T47D (cell line): ENCODE data around the gene IL17RE.
A peak's percentile ranks its signal among the peaks of the same experiment; 100 is the strongest.

ENCODE experiments used
- DNase-seq, 2 experiments: peaks; one replicate each; pipeline versions ENCODE4 v3.0.0 to v3.0.0-alpha.2; 2011 to 2012; ENCODE audit warnings: low read depth in 1 of 2, low spot score in 1 of 2
- JUND ChIP-seq: IDR thresholded peaks from 2 replicates; pipeline ENCODE4 v1.6.1; 2012; ENCODE audit warnings: low read depth
- in situ Hi-C: cut with HindIII; loops from 2 replicates; pipeline ENCODE4 v1.10.0; 2016; ENCODE audit warnings: low sequenced_read_pairs, low pct_unique_long_range_greater_than_20kb

The IL17RE gene

DNA sequence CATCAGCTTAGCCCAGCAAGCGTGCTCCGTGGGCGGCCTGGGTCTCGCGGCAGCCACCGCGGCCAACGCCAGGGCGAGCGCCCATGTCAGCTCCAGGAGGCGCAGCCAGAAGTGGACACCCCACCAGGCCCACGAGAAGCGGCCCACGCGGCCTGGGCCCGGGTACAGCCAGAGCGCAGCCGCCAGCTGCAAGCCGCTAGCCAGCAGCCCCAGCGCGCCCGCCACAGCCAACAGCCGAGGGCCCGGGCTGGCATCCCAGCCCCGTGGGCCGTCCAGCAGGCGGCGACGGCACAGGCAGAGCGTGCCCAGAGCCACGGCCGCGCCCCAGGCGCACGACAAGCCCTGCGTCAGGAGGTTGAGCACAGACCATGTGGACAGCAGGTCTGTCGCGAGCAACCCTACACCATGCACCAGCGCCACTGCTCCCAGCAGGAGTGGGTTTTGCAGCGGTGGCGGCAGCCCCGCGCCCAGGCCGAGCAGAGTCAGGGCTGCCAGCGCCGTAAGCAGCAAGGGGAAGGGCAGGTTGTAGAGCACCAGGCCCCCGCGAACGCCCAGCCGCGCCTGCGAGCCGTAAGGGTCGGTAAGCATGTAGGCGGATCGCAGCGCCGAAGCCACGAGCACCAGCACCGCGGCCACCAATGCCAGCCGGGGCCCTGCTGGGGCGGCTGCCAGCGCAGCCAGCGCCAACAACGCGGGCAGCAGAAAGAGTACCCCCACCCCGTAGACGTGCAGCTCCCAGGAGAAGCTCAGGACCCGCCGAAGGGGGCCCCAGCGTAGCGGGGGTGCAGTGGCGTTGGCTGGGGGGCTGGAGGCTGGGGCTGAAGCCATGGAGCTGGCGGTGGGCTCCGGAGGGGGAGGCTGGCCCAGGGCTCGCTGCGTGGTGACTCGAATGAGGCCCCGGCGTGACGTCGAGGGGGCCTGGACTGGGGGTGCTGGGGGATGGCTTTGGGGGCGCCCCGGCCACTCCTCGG is 44.7 kb downstream of the IL17RE start:
- no peak for TF ChIP-seq JUND
- in situ Hi-C loops = no loop called here
- peak in 1 of 2 experiments; percentile 51 for DNase-seq

DNA sequence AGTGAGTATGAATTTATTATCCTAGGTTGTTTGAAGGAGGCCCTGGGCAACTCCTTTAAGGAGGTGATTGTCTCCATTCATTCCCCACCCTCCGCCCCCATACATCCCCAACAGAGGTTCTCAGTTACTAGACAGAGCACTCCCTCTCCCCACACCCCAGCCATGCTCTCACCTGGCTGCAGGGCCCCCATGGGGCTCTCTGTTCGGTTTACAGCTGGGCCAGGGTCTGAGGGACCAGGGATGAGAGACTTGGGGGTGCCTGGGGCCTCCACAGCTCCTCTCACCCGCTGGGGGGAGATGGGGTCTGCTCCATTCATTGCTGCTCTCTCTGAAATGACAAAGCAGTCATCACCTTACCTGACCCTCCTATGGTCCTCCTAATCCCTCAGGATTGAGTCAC is 45.9 kb downstream of the IL17RE start:
- no peak for TF ChIP-seq JUND
- in situ Hi-C loops = no loop called here

DNA sequence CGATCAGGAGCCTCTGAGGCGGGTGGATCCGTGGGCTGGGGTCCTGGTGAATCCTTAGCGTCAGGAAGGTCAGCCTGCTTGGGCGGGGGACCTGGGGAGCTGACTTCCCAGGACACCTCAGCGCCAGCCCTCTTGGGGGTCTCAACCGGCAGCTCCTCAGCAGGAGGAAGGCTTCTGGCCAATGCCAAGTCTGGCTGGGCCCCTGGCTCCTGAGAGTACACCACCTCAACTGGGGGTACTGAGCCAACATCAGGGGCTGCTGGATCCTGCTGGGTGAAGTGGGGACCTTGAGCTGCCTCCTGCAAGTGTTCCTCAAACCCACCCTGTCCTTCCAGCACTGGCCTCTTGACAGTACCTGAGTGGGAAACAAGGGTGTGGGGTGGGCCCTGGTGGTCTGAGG is 46.5 kb downstream of the IL17RE start:
- in situ Hi-C loops = no loop called here
- TF ChIP-seq JUND = no peak
- DNase-seq = no peak

More for the DNA sequence above, 45.9 kb downstream of the IL17RE start:
- DNase-seq = no peak

DNA sequence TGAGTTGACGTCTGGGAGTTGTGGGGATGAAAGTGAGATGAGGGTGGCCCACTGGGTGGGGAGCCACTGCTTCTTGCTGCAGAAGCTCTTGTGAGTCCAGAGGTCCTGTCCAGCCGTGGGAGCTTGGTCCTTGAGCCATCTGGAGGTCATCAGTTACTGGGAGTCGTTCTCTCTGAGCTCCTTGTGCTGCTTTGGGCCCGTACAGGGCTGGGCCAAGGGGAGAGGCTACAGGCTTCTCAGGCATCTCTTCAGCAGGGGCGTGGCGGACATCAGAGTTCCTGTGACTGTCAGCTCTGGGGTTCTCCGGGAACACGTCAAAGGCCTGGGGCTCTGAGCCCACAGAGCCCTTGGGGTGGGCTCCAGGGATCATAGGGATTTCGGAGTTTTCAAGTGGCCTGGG is 47.0 kb downstream of the IL17RE start:
- DNase-seq = no peak
- in situ Hi-C loops = no loop called here
- TF ChIP-seq JUND = no peak

DNA sequence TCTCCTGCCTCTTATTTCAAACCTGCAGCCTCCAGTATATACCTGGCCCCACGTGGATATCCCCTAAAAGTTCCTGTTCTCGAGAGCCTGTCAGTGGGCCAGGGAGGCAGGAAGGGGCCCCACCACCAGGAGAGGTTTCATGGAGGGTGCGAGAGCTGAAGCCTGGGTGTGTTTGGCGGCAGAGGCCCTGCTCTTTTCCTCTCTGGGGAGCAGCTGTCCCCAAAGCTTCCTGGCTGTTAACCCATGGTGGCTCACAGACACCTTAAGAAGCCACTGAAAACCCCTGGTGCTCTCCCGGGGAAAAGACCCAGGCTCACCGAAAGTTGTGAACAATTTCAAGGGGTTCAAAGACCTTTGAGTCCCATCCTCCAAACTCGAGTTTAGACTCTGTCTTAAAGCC is 48.5 kb downstream of the IL17RE start:
- in situ Hi-C loops = no loop called here
- no peak for DNase-seq
- TF ChIP-seq JUND = no peak

DNA sequence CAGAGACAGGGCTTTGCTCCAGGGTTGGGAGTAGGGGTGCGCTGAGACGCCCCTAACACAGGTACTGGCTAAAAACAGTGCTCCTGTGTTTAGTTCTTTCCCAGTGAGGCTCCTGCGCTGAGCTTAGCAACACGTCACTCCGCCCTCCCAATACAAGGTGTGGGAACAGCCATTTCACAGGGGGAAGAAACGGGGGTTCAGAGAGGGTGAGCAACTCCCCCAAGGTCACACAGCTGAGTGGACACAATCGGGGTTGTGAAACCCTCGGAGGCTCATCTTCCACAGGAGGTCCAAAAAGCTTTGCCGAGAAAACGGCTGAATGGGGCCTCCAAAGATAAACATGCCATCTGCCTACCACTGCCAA is 48.9 kb downstream of the IL17RE start:
- in situ Hi-C loops = no loop called here
- DNase-seq = no peak
- no peak for TF ChIP-seq JUND

DNA sequence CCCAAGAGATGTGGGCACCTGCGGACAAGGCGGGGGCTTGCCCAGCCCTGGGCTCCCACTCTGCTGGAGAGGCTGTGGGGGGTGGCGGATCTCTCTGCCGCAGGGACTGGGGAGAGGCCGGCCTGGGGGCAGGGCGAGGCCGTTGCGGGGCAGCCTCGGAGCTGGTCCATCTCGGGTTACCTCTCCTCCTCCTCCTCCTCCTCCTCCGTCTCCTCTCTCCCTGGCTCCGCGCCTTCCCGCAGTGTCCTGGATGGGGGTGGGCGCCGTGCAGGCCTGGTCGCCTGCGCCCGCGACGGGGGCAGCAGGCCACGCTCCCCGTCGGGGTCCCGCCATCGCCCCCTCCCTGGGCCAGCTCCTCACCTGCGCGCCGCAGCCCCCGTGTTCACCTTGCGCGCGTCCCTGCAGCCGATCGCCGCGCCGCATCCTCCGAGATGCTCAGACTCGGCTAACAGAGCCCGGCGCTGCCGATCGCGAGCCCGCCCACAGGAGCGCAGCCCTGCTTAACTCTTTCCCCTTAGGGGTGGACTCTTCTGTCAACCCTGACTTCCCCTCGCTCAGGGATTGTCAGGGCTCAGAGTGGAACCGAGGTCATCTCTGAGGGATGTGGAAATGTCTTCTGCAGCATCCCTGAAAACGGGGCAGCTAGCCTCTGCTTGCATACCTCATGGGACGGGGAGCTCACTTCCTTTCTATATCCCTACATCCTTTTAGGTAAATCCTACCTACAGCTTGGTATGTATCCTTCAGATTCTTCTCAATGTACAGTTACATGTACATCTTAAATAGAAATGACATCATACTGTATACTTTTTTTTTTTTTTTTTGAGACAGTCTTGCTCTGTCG is 49.5 kb downstream of the IL17RE start, which contains the start of gene PRRT3:
Gene PRRT3 (minus strand): TSS at position 447 of the 844 bp plus-strand sequence. CDS start 2,293 bp downstream, outside the sequence.
- in situ Hi-C loops = no loop called here
- no peak for TF ChIP-seq JUND
- peak in 1 of 2 experiments; percentile 71 for DNase-seq

DNA sequence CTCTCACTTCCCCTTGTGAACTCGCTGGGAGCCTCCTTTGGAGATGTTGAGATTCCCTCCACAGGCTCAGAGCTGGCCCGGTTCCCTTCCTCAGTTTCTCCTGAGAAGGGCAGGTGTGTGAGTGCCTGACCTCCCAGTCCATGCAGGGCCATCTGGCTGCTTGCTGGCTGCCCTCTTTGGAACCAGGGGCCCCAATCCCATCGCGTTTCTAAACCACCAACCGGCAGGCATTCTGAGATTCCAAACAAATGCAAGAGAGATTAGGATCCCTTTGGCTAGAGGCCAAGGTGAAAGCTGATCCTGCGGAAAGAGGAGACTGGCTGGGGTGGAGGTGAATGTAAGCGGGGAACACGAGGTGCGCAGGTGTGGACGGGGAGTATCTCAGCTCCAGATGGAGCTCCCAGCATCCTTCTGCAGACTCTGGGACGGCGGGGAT is 52.4 kb downstream of the IL17RE start:
- DNase-seq = peak in 1 of 2 experiments; percentile 85
- in situ Hi-C loops = no loop called here
- TF ChIP-seq JUND = no peak

DNA sequence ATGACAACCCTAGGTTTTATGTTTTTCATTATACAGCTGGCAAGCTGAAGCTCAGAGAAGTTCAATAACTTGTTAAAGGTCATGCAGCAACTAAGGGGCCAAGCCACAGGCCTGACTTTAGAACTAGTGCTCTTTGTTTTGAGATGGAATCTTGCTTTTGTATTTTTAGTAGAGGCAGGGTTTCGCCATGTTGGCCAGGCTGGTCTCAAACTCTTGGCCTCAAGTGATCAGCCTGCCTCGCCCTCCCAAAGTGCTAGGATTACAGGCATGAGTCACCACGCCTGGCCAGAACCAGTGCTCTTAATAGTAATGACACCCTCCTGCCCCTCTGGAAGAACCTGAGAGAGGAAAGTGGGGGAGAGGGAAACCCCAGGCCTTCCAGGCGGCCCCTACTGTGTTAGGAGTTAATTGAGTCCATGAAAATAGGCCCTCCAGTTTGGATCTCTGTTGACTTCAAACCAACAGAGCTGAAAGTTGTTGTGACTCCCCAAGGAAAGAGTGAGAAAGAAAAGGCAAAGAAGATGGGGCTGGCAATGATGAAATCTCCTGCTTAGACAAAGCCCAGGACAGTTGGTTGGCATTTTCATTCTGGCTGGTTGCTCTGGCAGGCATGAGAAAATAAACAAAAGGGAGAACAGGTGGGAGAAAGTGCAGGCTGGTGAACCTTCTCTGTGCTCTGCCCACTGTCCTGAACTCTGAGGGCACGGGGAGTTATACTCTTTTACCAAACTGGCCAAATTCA is 53.1 kb downstream of the IL17RE start:
- no peak for TF ChIP-seq JUND
- in situ Hi-C loops = no loop called here
- DNase-seq = peak in 1 of 2 experiments; percentile 28

DNA sequence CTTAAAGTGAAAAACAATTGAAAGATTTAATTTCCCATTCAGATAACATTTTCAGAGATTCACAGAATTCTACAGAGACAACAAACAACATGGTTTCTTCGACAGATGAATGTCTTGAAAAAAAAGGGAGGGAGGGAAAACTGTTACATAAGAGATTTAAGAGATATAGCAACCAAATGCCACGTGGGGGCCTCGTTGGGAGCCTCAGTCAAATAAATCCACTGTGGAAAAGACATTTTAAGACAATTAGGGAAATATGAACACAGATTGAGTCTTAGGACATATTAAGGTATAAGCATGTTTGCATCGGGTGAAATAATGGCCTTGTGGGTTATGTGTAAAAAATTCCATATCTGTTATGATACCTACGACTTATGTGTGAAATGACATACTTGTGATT is 54.6 kb downstream of the IL17RE start:
- TF ChIP-seq JUND = no peak
- in situ Hi-C loops = no loop called here
- no peak for DNase-seq

DNA sequence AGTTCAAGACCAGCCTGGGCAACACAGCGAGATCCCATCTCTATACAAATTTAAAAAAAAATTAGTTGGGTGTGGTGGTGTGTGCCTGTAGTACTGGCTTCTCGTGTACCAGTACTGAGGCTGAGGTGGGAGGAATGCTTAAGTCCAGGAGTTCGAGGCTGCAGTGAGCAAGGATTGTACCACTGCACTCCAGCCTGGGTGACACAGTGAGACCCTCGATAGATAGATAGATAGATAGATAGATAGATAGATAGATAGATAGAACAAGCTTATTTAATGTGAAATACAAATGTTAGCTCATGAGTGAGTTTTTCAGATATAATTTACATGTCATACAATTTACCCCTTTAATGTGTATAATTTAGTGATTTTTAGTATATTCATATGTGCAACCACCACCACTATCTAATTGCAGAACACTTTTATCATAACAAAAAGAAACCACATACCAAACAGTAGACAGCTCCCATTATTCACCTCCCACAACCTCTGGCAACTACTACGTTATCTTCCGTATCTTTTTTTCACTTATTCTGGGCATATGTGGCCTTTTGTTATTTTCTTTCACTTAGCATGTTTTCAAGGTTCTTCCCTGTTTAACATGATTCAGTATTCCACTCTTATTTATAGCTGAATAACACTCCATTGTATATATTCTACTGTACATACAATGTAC is 62.7 kb downstream of the IL17RE start:
- DNase-seq = no peak
- in situ Hi-C loops = no loop called here
- TF ChIP-seq JUND = no peak
